GM12878 (cell line): ENCODE measurements around the gene CCSER1. TPM values are rescaled to one million over a fixed set of nuclear protein-coding genes. Genes with fewer than 3 reads are reported as not detected.
"Not testable (repeated sequence)": the region's sequence is repeated elsewhere in the genome, so short reads cannot be mapped to it uniquely, and the experiment has no call there.

Experiments used
- ATAC-seq: fragments of 200-7000 bp; cut with Tn5 transposase; 3 replicates; pipeline ENCODE4 v1.9.1; 2020; ENCODE audit warnings: mild to moderate bottlenecking, moderate library complexity
- BruUV-seq: library from RNA; stranded (reverse); fragments of 400-500 nt; replicated peaks from 2 replicates; lab custom pipeline; 2021; lab: Mats Ljungman, UMichigan
- CTCF ChIA-PET: fragments of 300-600 bp; sonication (Branson Sonifier 250); formaldehyde crosslinking; extraction: SDS; loops from one replicate; lab custom pipeline; 2021; ENCODE audit warnings: inconsistent platforms; lab: Yijun Ruan, JAX
- POLR2A ChIA-PET: fragments of 350-600 bp; formaldehyde crosslinking; extraction: SDS; loops from one replicate; lab custom pipeline; 2021; ENCODE audit warnings: inconsistent platforms; lab: Charles Lee
- RAD21 ChIA-PET: fragments of 300-600 bp; sonication (Branson Sonifier 250); formaldehyde crosslinking; loops from one replicate; lab custom pipeline; 2023; ENCODE audit warnings: antibody characterized with exemption; ENCODE audit not compliant: unreplicated experiment; lab: Charles Lee
- SMC1A ChIA-PET: fragments of 300-600 bp; sonication (Branson Sonifier 250); formaldehyde crosslinking; loops from one replicate; lab custom pipeline; 2023; ENCODE audit not compliant: unreplicated experiment, uncharacterized antibody; lab: Charles Lee
- DNase-seq: peaks from one replicate; pipeline ENCODE4 v3.0.0-alpha.2; 2011; ENCODE audit warnings: low read depth, low spot score
- FAIRE-seq: peaks from 3 replicates; lab custom pipeline; 2011; peaks lifted over from hg19 to GRCh38; lab: Jason Lieb, UNC
- H2AFZ ChIP-seq: 2 replicates; pipeline ENCODE4 v1.6.0; 2011; ENCODE audit warnings: low read depth, low read length, control low read depth; ENCODE audit not compliant: control insufficient read depth
- H3K27ac ChIP-seq: 2 replicates; pipeline ENCODE4 v1.5.1; 2011; ENCODE audit warnings: control low read depth; ENCODE audit not compliant: control insufficient read depth, insufficient read depth
- H3K27me3 ChIP-seq, 2 experiments: replicated peaks in 1 of 2; 2 replicates each; pipeline versions ENCODE4 v1.6.0 to v1.6.1; 2011; ENCODE audit warnings: low read length in 1 of 2; ENCODE audit not compliant: control insufficient read depth in 2 of 2, insufficient read depth in 2 of 2
- H3K36me3 ChIP-seq, 2 experiments: 2 replicates each; pipeline ENCODE4 v1.5.1; 2011; ENCODE audit warnings: low read length in 1 of 2; ENCODE audit not compliant: control insufficient read depth in 2 of 2, insufficient read depth in 2 of 2
- H3K4me1 ChIP-seq: 2 replicates; pipeline ENCODE4 v1.6.1; 2011; ENCODE audit warnings: mild to moderate bottlenecking, low read length, moderate library complexity, mixed read lengths; ENCODE audit not compliant: control insufficient read depth, insufficient read depth
- H3K4me2 ChIP-seq: 2 replicates; pipeline ENCODE4 v1.6.0; 2011; ENCODE audit warnings: control low read depth; ENCODE audit not compliant: control insufficient read depth, insufficient read depth
- H3K4me3 ChIP-seq: fragments of 200-600 bp; sonication (generic); 2 replicates; pipeline ENCODE4 v1.5.1; 2016
- H3K79me2 ChIP-seq: 2 replicates; pipeline ENCODE4 v1.6.0; 2011; ENCODE audit warnings: low read length; ENCODE audit not compliant: control insufficient read depth, insufficient read depth
- H3K9ac ChIP-seq: 2 replicates; pipeline ENCODE4 v1.8.0; 2011; ENCODE audit warnings: low read length, control low read depth, mixed read lengths; ENCODE audit not compliant: control insufficient read depth, insufficient read depth
- H3K9me3 ChIP-seq: replicated peaks from 3 replicates; pipeline ENCODE4 v1.5.1; 2011; ENCODE audit warnings: mild to moderate bottlenecking, low read length; ENCODE audit not compliant: control insufficient read depth, insufficient read depth
- H4K20me1 ChIP-seq: 2 replicates; pipeline ENCODE4 v1.6.0; 2011; ENCODE audit not compliant: control insufficient read depth, insufficient read depth
- ATF3 ChIP-seq: IDR thresholded peaks from 2 replicates; pipeline ENCODE4 v1.6.1; 2011; ENCODE audit warnings: low read depth, mild to moderate bottlenecking, low read length, moderate library complexity, borderline replicate concordance; ENCODE audit errors: extremely low read depth
- ETV6 ChIP-seq, 2 experiments: fragments of 450-650 bp in 1 of 2; IDR thresholded peaks in 1 of 2; conservative IDR thresholded peaks in 1 of 2; 2 replicates each; pipeline ENCODE4 v1.6.1; 2014; ENCODE audit warnings: antibody characterized with exemption in 1 of 2, borderline replicate concordance in 1 of 2, low read depth in 1 of 2, mild to moderate bottlenecking in 1 of 2, moderate library complexity in 1 of 2
- IKZF2 ChIP-seq, 2 experiments: fragments of 450-650 bp; IDR thresholded peaks; 2 replicates each; pipeline ENCODE4 v1.6.1; 2017; ENCODE audit warnings: mild to moderate bottlenecking in 2 of 2, moderate library complexity in 2 of 2
- MEF2B ChIP-seq: fragments of 450-650 bp; IDR thresholded peaks from 2 replicates; pipeline ENCODE4 v1.6.1; 2018; ENCODE audit warnings: mild to moderate bottlenecking, moderate library complexity; ENCODE audit not compliant: partially characterized antibody, poor library complexity, severe bottlenecking
- MYC ChIP-seq: IDR thresholded peaks from 2 replicates; pipeline ENCODE4 v1.6.1; 2011; ENCODE audit warnings: mild to moderate bottlenecking, low read length, moderate library complexity, inconsistent platforms; ENCODE audit not compliant: insufficient read depth, insufficient replicate concordance, insufficient read length, severe bottlenecking
- NFIC ChIP-seq: IDR thresholded peaks from 2 replicates; pipeline ENCODE4 v1.6.1; 2012; ENCODE audit warnings: low read depth, mild to moderate bottlenecking, inconsistent platforms, low read length, moderate library complexity
- NR2C1 ChIP-seq: fragments of 450-650 bp; IDR thresholded peaks from 2 replicates; pipeline ENCODE4 v1.6.1; 2017; ENCODE audit warnings: antibody characterized with exemption, mild to moderate bottlenecking, moderate library complexity
- PBX3 ChIP-seq: IDR thresholded peaks from 2 replicates; pipeline ENCODE4 v1.6.1; 2011; ENCODE audit warnings: mild to moderate bottlenecking, low read depth, low read length, moderate library complexity; ENCODE audit not compliant: insufficient replicate concordance
- SREBF2 ChIP-seq: IDR thresholded peaks from 2 replicates; pipeline ENCODE4 v1.6.1; 2012; ENCODE audit warnings: mild to moderate bottlenecking, low read length
- TCF12 ChIP-seq: IDR thresholded peaks from 2 replicates; pipeline ENCODE4 v1.6.1; 2011; ENCODE audit warnings: low read depth, mild to moderate bottlenecking, low read length
- WGBS: methylation state at CpG from one replicate; pipeline ENCODE4 v1.1.6; 2016; ENCODE audit warnings: low lambda C conversion rate; ENCODE audit not compliant: insufficient replicate concordance, insufficient coverage; ENCODE audit errors: missing lambda C conversion rate; 5-methylcytosine and 5-hydroxymethylcytosine counted together
- in situ Hi-C: fragments of 300-500 bp; cut with MboI; formaldehyde crosslinking; loops from 9 replicates; pipeline ENCODE4 v1.14.3; 2018; ENCODE audit warnings: mixed read lengths
- intact Hi-C: fragments of 100-400 bp; cut with micrococcal nuclease; formaldehyde crosslinking; loops from one replicate; pipeline ENCODE4 v1.14.2; 2022; ENCODE audit not compliant: unreplicated experiment
- polyA plus RNA-seq, 11 experiments: library from polyadenylated mRNA; depleted of rRNA in 4 of 11; unstranded in 6 of 11; stranded (reverse) in 5 of 11; fragments of >200 nt; fragmentation: Nextera tagmentation in 4 of 11; fragmentation: Illumina TruSeq in 1 of 11; extraction: Ambion mirVana in 4 of 11; extraction: Trizol in 1 of 11; gene quantifications; 1 replicate in 1 of 11; 2 replicates in 10 of 11; pipeline versions ENCODE4 v1.2.1 to v1.2.3, GENCODE V29; 2011 to 2016; ENCODE audit warnings: inconsistent platforms in 2 of 11, missing spikeins in 2 of 11, low read depth in 1 of 11
- total RNA-seq, 4 experiments: library from RNA; depleted of rRNA in 3 of 4; stranded (reverse); fragments of >200 nt in 3 of 4; fragmentation: Illumina TruSeq in 1 of 4; extraction: Trizol in 1 of 4; gene quantifications; 2 replicates each; pipeline versions ENCODE4 v1.2.1 to v1.2.3, GENCODE V29; 2013 to 2021

CCSER1 gene
- total and polyA plus RNA-seq, 10 of the 15 experiments (the other 5 are each of a cell fraction or from before 2014, with no cell fraction given), result 0.22 to 2.7 (median 1.0) TPM

DNA sequence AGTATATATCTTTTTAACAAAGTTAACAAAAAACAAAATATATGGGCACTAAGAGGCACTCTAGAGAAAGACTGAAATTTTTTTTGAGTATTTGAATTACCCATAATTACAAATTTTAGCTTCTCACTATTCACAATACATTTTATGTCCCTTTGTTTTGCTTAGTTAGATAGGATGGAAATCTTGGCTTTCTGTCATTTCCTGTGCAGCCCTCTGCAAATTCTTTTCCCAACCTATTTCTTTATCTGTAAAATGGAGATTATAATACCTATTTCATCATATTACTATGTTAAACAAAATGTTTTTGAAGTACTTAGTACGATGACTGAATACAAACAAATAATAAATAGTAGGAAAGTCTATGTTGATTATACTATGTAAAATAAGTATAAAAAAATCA lies 710.0 kb downstream of the CCSER1 start (continued):
- TF ChIP-seq ATF3 (no peak), MYC (no peak), TCF12 (no peak), MEF2B (no peak)

GRCh38 chr4:90838859-90839258 lies 711.7 kb downstream of the CCSER1 start:
- SMC1A ChIA-PET, H3K4me2 ChIP-seq, H3K79me2 ChIP-seq, DNase-seq, H2AFZ ChIP-seq, H3K4me3 ChIP-seq, H3K36me3 ChIP-seq, FAIRE-seq, H3K9ac ChIP-seq, RAD21 ChIA-PET, POLR2A ChIA-PET, BruUV-seq, CTCF ChIA-PET, intact Hi-C loops, in situ Hi-C loops, H3K27me3 ChIP-seq, ATAC-seq, H3K27ac ChIP-seq, H3K9me3 ChIP-seq, H3K4me1 ChIP-seq, H4K20me1 ChIP-seq: not testable (repeated sequence)
- WGBS, result 77% methylated on average over 15 of the region's 22 CpGs

- Histone ChIP-seq H3K4me1 (no peaks in the 10 kb centered on the region), H3K9ac (no peak overlapping the region), H3K27ac (no peak overlapping the region), H3K79me2 (no peaks in the 10 kb centered on the region), H3K9me3 (no peaks in the 10 kb centered on the region), H3K27me3 (no peaks in the 10 kb centered on the region), H3K4me2 (no peak overlapping the region), H3K4me3 (no peak overlapping the region), H3K36me3 (no peaks in the 10 kb centered on the region), H2AFZ (no peak overlapping the region), H4K20me1 (no peaks in the 10 kb centered on the region)
- POLR2A ChIA-PET, result no interaction called here
- 17% methylated on average over 3 of the region's 3 CpGs for WGBS
- DNase-seq (no peak), ATAC-seq (no peak), FAIRE-seq (no peak)
- in situ Hi-C loops, result no loop called here
- CTCF ChIA-PET, result no interaction called here
- RAD21 ChIA-PET, result no interaction called here
- intact Hi-C loops, result no loop called here
- SMC1A ChIA-PET, result interaction anchor here (0.9 kb wide), 1 partner anchor 31 kb away, joined by 3 read pairs; no protein-coding TSS in a partner anchor
- TF ChIP-seq NR2C1 (no peak), NFIC (no peak), ETV6 (conservative IDR thresholded peaks at IDR 0.05 in 1 of 2, IDR thresholded peaks at IDR 0.05 in 1 of 2; ENCODE audit: borderline replicate concordance in 1 of 2, low read depth in 1 of 2) (no peak), SREBF2 (no peak), IKZF2 (IDR thresholded peaks at IDR 0.05) (no peak), PBX3 (no peak)
- no TSS peak for BruUV-seq
Measured at GRCh38 chr4:90840291-90840690, 713.1 kb downstream of the CCSER1 start.
